ENCODE results near the gene C3orf49.
A peak's percentile ranks its signal among the peaks of the same experiment; 100 is the strongest.

C3orf49 gene

GRCh38 chr3:63819151-63819398 is at the start of gene C3orf49:
C3orf49 (plus strand) TSS chr3:63819299; CDS start chr3:63819472, 173 bp downstream.
- DNase-seq (ENCODE audit: low read depth in 2 of 2), result no peak

GRCh38 chr3:63774781-63775180 is 44.3 kb upstream of the C3orf49 start:
- no peak for DNase-seq (ENCODE audit: low read depth in 2 of 2)

DNA sequence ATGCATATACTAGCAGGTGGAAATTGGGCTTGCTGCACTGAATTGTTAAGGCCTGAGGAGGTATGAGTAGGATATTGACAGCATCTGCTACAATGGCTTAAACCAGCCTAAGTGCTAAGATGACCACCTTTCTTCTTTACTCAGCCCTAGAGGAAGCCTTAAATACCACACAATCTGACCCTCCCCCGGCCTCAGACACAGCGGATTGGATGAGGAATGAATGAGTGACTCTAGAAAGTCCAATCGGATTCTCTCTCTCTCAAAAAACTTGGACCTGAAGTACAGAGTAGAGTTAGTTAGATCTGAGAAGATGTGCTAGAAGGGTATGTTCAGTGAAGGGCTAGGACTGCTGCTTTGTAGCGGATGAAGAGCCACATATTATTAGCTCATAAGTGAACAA is 39.9 kb upstream of the C3orf49 start:
- no peak for DNase-seq (ENCODE audit: low read depth in 2 of 2)

GRCh38 chr3:63791974-63792373 is 27.1 kb upstream of the C3orf49 start:
- no peak for DNase-seq (ENCODE audit: low read depth in 2 of 2)

- DNase-seq (ENCODE audit: low read depth in 2 of 2), result no peak
Observed at GRCh38 chr3:63795438-63795837, 23.7 kb upstream of the C3orf49 start.

DNA sequence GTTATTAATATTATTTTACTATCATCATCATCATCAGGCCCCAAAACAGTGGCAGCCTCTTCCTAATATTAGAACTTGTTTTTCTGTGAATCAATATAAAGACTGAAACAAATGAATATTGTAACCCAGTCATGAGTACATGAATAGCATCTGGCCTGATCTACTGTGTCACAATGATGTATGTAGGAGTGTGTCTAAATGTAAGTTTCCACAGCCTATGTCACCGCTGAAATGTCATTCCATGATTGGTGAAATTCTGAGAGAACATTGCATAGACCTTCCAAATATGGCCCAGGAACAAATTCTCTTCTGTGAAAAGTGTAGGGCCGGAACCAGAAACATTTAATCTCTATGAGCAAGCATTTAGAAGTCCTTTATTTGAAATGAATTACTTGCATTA is 20.6 kb upstream of the C3orf49 start:
- no peak for DNase-seq (ENCODE audit: low read depth in 2 of 2)

- DNase-seq (ENCODE audit: low read depth in 2 of 2), result no peak
Observed at GRCh38 chr3:63798949-63799348, 20.1 kb upstream of the C3orf49 start.

DNA sequence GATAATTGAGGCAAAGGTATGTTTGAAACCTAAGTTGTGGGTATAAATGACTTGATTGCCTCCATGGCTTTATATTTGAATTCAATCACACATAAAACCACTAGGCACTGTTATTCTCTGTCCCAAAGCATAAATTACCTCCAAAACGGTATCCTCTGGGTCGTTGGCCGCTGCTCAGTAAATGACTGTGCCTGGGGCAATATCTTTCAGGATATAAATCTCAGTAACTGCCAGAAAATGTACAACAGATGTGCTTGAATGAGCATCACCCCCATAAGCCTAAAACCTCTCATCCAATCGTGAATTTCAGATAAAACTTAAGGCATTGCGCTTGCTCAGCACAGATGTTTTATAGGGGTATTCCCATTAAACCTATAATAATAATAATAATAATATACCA is 19.0 kb upstream of the C3orf49 start:
- DNase-seq (ENCODE audit: low read depth in 2 of 2), result no peak

- no peak for DNase-seq (ENCODE audit: low read depth in 2 of 2)
Observed at GRCh38 chr3:63803911-63804310, 15.2 kb upstream of the C3orf49 start.

DNA sequence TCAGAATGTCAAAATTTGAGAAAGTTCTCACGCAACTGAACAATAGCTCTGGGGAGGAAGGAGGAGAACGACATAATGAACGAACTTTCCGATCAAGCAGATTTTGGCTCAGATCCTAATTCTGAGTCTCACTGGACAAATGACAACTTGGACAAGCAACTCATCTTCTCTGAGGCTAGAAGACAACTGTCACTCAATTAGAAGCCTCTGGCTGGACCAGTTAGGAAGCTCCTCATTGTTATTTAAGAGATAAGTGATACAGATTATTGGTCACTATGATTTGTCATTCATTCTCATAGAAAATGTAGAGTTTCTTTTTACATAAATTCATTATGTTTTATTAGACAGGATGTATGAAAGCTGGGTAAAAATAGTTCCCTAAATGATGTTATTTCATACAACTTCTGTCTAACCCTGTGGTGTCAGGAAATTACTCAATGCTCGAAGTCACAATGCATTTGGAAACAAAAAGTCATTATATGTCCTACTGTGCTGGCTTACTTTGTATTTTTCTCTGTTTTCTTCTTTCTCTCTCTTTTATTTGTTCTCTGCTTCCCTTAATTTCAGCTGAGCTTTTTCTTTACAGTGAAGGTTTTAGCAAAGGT is 11.0 kb upstream of the C3orf49 start:
- DNase-seq (ENCODE audit: low read depth in 2 of 2), result no peak

GRCh38 chr3:63808633-63809032 is 10.5 kb upstream of the C3orf49 start:
- no peak for DNase-seq (ENCODE audit: low read depth in 2 of 2)

- DNase-seq (ENCODE audit: low read depth in 2 of 2), result no peak
Observed at GRCh38 chr3:63809607-63810006, 9.5 kb upstream of the C3orf49 start.

- DNase-seq (ENCODE audit: low read depth in 2 of 2), result no peak
Observed at GRCh38 chr3:63814237-63814636, 4.9 kb upstream of the C3orf49 start.

- DNase-seq (ENCODE audit: low read depth in 2 of 2), result no peak
Observed at GRCh38 chr3:63817225-63817624, 1.9 kb upstream of the C3orf49 start.

- peak; percentile 25 to 39 for DNase-seq (ENCODE audit: low read depth in 2 of 2)
Observed at GRCh38 chr3:63818282-63819150, 583 bp upstream of the C3orf49 start.

- DNase-seq (ENCODE audit: low read depth in 2 of 2), result no peak
Observed at GRCh38 chr3:63824309-63824708, 5.2 kb downstream of the C3orf49 start.

DNA sequence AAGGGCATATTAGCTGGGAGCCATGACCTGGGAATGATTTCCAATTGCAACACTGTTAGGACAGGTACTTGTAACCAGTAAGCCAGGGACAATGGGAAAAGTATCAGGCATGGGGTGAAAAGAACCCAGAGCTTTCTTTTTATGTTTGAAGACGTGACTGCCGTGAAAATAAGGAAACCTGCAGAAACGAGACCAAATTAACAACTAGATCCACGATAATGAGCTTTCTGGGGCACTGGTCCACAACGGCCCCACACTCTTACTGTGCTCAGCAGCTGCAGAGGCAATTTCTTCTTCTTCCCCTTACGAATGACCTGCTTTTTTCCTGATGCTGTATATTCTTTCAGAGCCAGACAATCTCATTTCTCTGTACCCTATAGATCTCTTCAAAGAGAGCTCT is 11.4 kb downstream of the C3orf49 start:
- DNase-seq (ENCODE audit: low read depth in 2 of 2), result no peak

DNA sequence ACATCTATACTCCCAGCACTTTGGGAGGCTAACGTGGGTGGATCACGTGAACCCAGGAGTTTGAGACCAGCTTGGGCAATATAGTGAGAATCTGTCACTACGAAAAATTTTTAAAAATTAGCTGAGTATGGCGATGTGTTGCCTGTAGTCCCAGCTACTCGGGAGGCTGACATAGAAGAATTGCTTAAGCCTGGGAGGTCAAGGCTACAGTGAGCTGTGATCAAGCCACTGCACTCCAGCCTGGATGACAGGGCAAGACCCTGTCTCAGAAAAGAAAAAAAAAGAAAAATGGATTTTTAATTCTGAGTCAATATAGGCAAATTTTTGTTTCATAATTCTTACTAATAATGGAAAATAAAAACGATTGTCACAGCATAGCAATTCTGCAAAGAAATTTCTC is 13.3 kb downstream of the C3orf49 start:
- no peak for DNase-seq (ENCODE audit: low read depth in 2 of 2)

DNA sequence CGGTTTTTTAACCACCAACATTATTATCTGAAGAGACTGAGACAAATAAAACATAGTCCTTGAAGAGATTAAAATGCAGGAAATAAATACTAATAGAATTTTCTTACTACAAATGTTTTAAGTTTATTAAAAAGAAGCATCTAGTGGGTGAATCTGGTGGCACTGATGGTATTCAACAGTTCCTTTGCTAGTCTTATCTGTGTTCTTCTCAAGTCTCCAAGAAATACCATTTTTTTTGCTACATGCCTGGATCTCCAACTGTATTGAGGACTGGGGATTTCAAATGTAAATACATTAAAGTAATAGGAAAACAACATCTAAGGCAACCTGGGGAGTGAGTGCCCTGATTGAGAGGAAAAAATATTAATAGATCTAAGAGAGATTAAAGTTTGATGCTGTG is 22.6 kb downstream of the C3orf49 start:
- DNase-seq (ENCODE audit: low read depth in 2 of 2), result no peak

GRCh38 chr3:63842127-63842526 is 23.0 kb downstream of the C3orf49 start:
- DNase-seq (ENCODE audit: low read depth in 2 of 2), result no peak

DNA sequence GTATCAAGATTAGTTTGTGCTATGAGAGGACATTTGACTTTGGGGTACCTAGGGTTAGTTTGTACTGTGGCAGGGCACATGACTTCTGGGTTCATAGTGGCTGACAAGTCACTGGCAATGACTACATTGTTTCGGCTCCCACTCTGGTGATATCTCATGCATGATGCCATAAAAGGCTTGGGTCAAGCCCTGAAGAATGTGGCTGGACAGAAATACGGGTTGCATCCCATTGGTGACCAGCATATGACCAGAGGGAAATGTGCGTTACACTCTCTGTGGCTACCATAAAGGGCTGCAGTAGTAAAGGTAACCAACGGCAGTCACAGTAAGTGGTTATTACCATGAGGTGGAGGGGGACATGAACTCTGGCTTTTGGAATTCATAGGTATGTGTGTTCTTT is 26.1 kb downstream of the C3orf49 start:
- DNase-seq (ENCODE audit: low read depth in 2 of 2), result no peak

GRCh38 chr3:63847718-63848450 is 28.8 kb downstream of the C3orf49 start:
- DNase-seq (ENCODE audit: low read depth in 2 of 2), result no peak

DNA sequence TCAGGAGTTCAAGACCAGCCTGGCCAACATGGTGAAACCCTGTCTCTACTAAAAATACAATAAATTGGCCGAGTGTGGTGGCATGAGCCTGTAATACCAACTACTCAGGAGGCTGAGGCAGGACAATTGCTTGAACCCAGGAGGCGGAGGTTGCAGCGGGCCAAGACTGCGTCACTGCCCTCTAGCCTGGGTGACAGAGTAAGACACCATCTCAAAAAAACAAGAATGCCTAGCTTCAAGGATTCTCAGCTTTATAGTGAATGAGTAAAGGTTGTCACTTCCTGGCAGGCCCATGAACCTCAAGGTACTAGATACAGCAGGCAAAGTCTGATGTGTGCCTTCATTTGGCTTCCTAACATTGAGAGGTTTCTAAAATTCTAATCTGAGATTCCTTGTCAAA is 30.1 kb downstream of the C3orf49 start:
- DNase-seq (ENCODE audit: low read depth in 2 of 2), result no peak

Data from activated CD8-positive, alpha-beta memory T cell treated with anti-CD3 and anti-CD28 coated beads for 4 hours (primary cell).